Subcutaneous abdominal adipose tissue (tissue), 5 donors: ENCODE results near the gene ALG5.

Source experiments
- H3K27ac ChIP-seq: one replicate; pipeline ENCODE4 v1.7.0; 2013; ENCODE audit warnings: low read depth, mild to moderate bottlenecking, inconsistent platforms, low read length, moderate library complexity
- H3K27me3 ChIP-seq, 5 donors: one replicate each; pipeline ENCODE4 v1.7.0; 2013; ENCODE audit warnings: low read length in 5 of 5, inconsistent platforms in 1 of 5; ENCODE audit not compliant: control insufficient read depth in 5 of 5, insufficient read depth in 4 of 5
- H3K36me3 ChIP-seq, 5 donors: one replicate each; pipeline ENCODE4 v1.7.0; 2013; ENCODE audit warnings: low read length in 5 of 5; ENCODE audit not compliant: control insufficient read depth in 5 of 5, insufficient read depth in 5 of 5
- H3K4me1 ChIP-seq, 5 donors: one replicate each; pipeline ENCODE4 v1.7.0; 2013; ENCODE audit warnings: low read length in 5 of 5, mild to moderate bottlenecking in 3 of 5, moderate library complexity in 1 of 5; ENCODE audit not compliant: control insufficient read depth in 5 of 5, insufficient read depth in 5 of 5
- H3K4me3 ChIP-seq, 5 donors: one replicate each; pipeline ENCODE4 v1.7.0; 2013; ENCODE audit warnings: low read length in 5 of 5, low read depth in 1 of 5
- H3K9ac ChIP-seq, 5 donors: one replicate each; pipeline ENCODE4 v1.7.0; 2013; ENCODE audit warnings: low read length in 5 of 5, mild to moderate bottlenecking in 4 of 5, moderate library complexity in 3 of 5
- H3K9me3 ChIP-seq, 5 donors: one replicate each; pipeline ENCODE4 v1.7.0; 2013; ENCODE audit warnings: low read length in 5 of 5; ENCODE audit not compliant: control insufficient read depth in 5 of 5
- donor health status: healthy.
- donor health status: healthy.
- donor health status: healthy.
- donor health status: healthy.
- donor health status: healthy.

ALG5 gene

DNA sequence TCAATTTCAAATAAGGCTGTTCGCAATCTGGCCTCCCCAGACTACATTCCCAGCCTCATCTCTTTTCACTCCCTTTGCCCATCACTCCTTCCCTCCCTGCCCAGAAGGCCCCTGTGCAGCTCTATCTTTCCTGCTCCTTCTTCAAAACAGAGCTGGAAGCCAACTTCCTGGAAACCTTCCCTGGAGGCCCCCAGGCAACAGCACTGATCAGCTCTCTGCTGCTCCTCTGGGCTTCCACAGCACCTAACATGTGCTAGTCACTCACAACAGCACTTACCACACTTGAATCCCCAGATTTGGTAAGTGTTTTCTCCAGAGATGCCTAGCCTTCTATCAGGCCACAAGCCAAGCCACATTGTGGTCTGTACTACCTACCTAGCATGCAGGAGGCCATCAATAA, 88.6 kb downstream of the ALG5 start:
- Histone ChIP-seq H3K4me3 (no peak overlapping the region), H3K9ac (no peak overlapping the region), H3K27me3 (peaks cover 0 to 3% (median 0%) of the 10 kb centered on the region in 5 donors), H3K27ac (no peak overlapping the region), H3K36me3 (no peaks in the 10 kb centered on the region), H3K4me1 (peaks cover 0 to 17% (median 0%) of the 10 kb centered on the region in 5 donors), H3K9me3 (no peaks in the 10 kb centered on the region)

- H3K4me3 ChIP-seq: no peak overlapping the region
- H3K9ac ChIP-seq: no peak overlapping the region
- H3K9me3 ChIP-seq: no peaks in the 10 kb centered on the region
- H3K4me1 ChIP-seq: peaks cover 0 to 12% (median 0%) of the 10 kb centered on the region in 5 donors
- H3K27ac ChIP-seq: no peak overlapping the region
- no peaks in the 10 kb centered on the region for H3K27me3 ChIP-seq
- H3K36me3 ChIP-seq: no peaks in the 10 kb centered on the region
Measured at GRCh38 chr13:36907821-36908220, 91.3 kb downstream of the ALG5 start.

DNA sequence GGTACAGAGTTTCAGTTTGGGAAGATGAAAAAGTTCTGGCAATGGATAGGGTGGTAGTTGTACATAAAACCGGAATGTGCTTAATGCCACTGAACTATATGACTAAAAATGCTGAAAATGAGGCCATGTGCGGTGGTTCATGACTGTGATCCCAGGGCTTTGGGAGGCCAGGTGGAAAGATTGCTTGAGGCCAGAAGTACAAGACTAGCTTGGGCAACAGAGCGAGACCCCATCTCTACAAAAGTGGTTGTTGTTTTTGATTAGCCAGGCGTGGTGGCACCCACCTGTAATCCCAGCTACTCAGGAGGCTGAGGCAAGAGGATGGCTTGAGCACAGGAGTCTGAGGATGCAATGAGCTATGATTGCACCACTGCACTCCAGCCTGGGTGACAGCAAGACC, 91.9 kb downstream of the ALG5 start:
- Histone ChIP-seq H3K9ac (no peak overlapping the region), H3K27me3 (no peaks in the 10 kb centered on the region), H3K9me3 (no peaks in the 10 kb centered on the region), H3K36me3 (no peaks in the 10 kb centered on the region), H3K4me1 (peaks cover 0 to 7% (median 0%) of the 10 kb centered on the region in 5 donors), H3K4me3 (no peak overlapping the region), H3K27ac (no peak overlapping the region)

- Histone ChIP-seq H3K27me3 (no peaks in the 10 kb centered on the region), H3K4me3 (no peak overlapping the region)
Measured at GRCh38 chr13:36905944-36906343, 93.2 kb downstream of the ALG5 start.

GRCh38 chr13:36903925-36904595, 95.1 kb downstream of the ALG5 start:
- H3K9me3 ChIP-seq: peaks cover 0 to 3% (median 0%) of the 10 kb centered on the region in 5 donors
- H3K9ac ChIP-seq: no peak overlapping the region
- no peaks in the 10 kb centered on the region for H3K27me3 ChIP-seq
- H3K36me3 ChIP-seq: no peaks in the 10 kb centered on the region
- H3K27ac ChIP-seq: no peak overlapping the region
- no peaks in the 10 kb centered on the region for H3K4me1 ChIP-seq
- H3K4me3 ChIP-seq: no peak overlapping the region

More at GRCh38 chr13:36905944-36906343, 93.2 kb downstream of the ALG5 start:
- no peak overlapping the region for H3K9ac ChIP-seq
- H3K9me3 ChIP-seq: no peaks in the 10 kb centered on the region
- no peaks in the 10 kb centered on the region for H3K36me3 ChIP-seq
- H3K4me1 ChIP-seq: peaks cover 0 to 4% (median 0%) of the 10 kb centered on the region in 5 donors
- no peak overlapping the region for H3K27ac ChIP-seq
